ENCODE data around the gene EPHB1. TPM values are rescaled to one million over a fixed set of nuclear protein-coding genes. Genes with fewer than 3 reads are reported as not detected.

Gene EPHB1
- total RNA-seq, 1 experiment from 2014 or later: 2.8 TPM

DNA sequence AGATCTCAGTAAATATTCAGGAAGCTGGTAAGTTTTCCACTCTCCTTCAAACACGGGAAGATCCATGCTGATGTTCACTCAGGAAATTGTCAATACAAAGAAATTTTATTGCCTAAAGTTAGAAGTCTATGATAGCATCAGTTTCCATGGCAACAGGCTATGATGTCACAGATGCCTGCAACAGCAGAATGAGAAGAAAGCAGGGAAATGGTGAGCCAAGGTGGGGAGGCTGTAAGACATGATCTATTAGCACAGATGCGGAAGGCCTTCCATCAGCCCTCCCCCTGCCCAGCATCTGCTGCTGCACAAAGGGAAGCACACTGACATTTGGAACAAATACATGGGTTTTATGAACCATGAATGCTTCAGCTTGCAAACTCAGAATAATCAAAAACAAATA, 28.6 kb downstream of the EPHB1 start:
- Histone ChIP-seq H3K56ac (ENCODE audit: insufficient read length, low read depth, low read length) (no peak overlapping the region), H4K91ac (ENCODE audit: insufficient read length, low read depth, low read length) (no peak overlapping the region), H3K9ac (ENCODE audit: extremely low read depth, insufficient read length, low read length) (no peak overlapping the region), H3K23me2 (ENCODE audit: insufficient read length, low read depth, low read length, poor library complexity, severe bottlenecking) (no peaks in the 10 kb centered on the region), H2BK15ac (ENCODE audit: low read depth, low read length) (no peak overlapping the region), H3K4me2 (ENCODE audit: insufficient read depth, insufficient read length, low read length) (no peak overlapping the region), H3K27me3 (ENCODE audit: insufficient read depth, low read length) (no peaks in the 10 kb centered on the region), H3K23ac (ENCODE audit: insufficient read length, low read depth, low read length) (no peak overlapping the region), H3T11ph (ENCODE audit: low read length) (no peak overlapping the region), H2BK5ac (ENCODE audit: insufficient read length, low read length) (no peak overlapping the region), H4K20me1 (ENCODE audit: control insufficient read depth, insufficient read depth, insufficient read length) (no peaks in the 10 kb centered on the region), H3K27ac (ENCODE audit: insufficient read length, low read depth, low read length) (no peak overlapping the region), H2BK20ac (ENCODE audit: low read depth, low read length, poor library complexity, severe bottlenecking) (no peak overlapping the region), H3K18ac (ENCODE audit: insufficient read length, low read depth, low read length) (no peak overlapping the region), H3K4ac (ENCODE audit: low read depth, low read length) (no peak overlapping the region), H4K8ac (replicated peaks; ENCODE audit: insufficient read length, low read depth, low read length) (no peak overlapping the region), H3K14ac (ENCODE audit: insufficient read depth, low read length) (no peak overlapping the region), H3K79me2 (ENCODE audit: insufficient read depth, low read length) (no peaks in the 10 kb centered on the region), H2AK5ac (ENCODE audit: insufficient read length, low read length) (no peak overlapping the region), H4K5ac (ENCODE audit: insufficient read length, low read depth, low read length) (no peak overlapping the region), H3K79me1 (ENCODE audit: insufficient read depth, low read depth, low read length, poor library complexity, severe bottlenecking) (no peaks in the 10 kb centered on the region), H3K4me1 (ENCODE audit: insufficient read depth, low read length) (no peaks in the 10 kb centered on the region), H2BK12ac (ENCODE audit: insufficient read length, low read depth, low read length) (no peak overlapping the region), H2AFZ (ENCODE audit: low read length) (no peak overlapping the region), H3K9me3 (ENCODE audit: control insufficient read depth, low read depth, low read length) (no peaks in the 10 kb centered on the region), H2BK120ac (ENCODE audit: low read depth, low read length, poor library complexity, severe bottlenecking) (no peak overlapping the region)
- no peaks in the 10 kb centered on the region for H3K9me3 Mint-ChIP-seq
- TF ChIP-seq, protein P1, sequence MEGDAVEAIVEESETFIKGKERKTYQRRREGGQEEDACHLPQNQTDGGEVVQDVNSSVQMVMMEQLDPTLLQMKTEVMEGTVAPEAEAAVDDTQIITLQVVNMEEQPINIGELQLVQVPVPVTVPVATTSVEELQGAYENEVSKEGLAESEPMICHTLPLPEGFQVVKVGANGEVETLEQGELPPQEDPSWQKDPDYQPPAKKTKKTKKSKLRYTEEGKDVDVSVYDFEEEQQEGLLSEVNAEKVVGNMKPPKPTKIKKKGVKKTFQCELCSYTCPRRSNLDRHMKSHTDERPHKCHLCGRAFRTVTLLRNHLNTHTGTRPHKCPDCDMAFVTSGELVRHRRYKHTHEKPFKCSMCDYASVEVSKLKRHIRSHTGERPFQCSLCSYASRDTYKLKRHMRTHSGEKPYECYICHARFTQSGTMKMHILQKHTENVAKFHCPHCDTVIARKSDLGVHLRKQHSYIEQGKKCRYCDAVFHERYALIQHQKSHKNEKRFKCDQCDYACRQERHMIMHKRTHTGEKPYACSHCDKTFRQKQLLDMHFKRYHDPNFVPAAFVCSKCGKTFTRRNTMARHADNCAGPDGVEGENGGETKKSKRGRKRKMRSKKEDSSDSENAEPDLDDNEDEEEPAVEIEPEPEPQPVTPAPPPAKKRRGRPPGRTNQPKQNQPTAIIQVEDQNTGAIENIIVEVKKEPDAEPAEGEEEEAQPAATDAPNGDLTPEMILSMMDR (conservative IDR thresholded peaks at IDR 0.05): no peak
- H3K4me3 Mint-ChIP-seq: no peak overlapping the region
- no peaks in the 10 kb centered on the region for H3K36me3 Mint-ChIP-seq (ENCODE audit: insufficient read depth in 1 of 3, low read depth in 3 of 3)
- H3K27me3 Mint-ChIP-seq (ENCODE audit: low read depth): peaks cover 8% of the 10 kb centered on the region
- DNase-seq: no peak
- no peak overlapping the region for H3K27ac Mint-ChIP-seq
- no CpG with 5 or more reads among the region's 2 CpGs for WGBS (ENCODE audit: extremely low coverage, insufficient read length, low lambda C conversion rate)
- H3K4me1 Mint-ChIP-seq: 0 out of 4 replicates have a peak, but pooled peaks cover 0 to 2% of the 10 kb centered on the region in 2 experiments

Measured in H9 (cell line).